ENCODE data around the gene KCNJ6.

Gene KCNJ6

GRCh38 chr21:37622755-37623154 is 293.5 kb downstream of the KCNJ6 start:
- H3K4me1 ChIP-seq (ENCODE audit: control insufficient read depth in 1 of 2, insufficient read depth in 1 of 2, low read depth in 1 of 2, low read length in 1 of 2), result no peaks in the 10 kb centered on the region
- H3K9me3 ChIP-seq, result no peaks in the 10 kb centered on the region
- H3K4me3 ChIP-seq (ENCODE audit: low read depth in 1 of 2, low read length in 1 of 2), result no peak overlapping the region
- H3K27me3 ChIP-seq, result peaks cover 7% of the 10 kb centered on the region
- TF ChIP-seq CTCF (IDR thresholded peaks at IDR 0.05), result no peak
- no peaks in the 10 kb centered on the region for H3K36me3 ChIP-seq
- no peak overlapping the region for H3K27ac ChIP-seq

- Histone ChIP-seq H3K27me3 (peaks cover 7% of the 10 kb centered on the region), H3K4me1 (ENCODE audit: control insufficient read depth in 1 of 2, insufficient read depth in 1 of 2, low read depth in 1 of 2, low read length in 1 of 2) (no peaks in the 10 kb centered on the region), H3K27ac (no peak overlapping the region), H3K9me3 (no peaks in the 10 kb centered on the region), H3K4me3 (ENCODE audit: low read depth in 1 of 2, low read length in 1 of 2) (no peak overlapping the region), H3K36me3 (no peaks in the 10 kb centered on the region)
- TF ChIP-seq CTCF (IDR thresholded peaks at IDR 0.05), result no peak
Observed at GRCh38 chr21:37620401-37620800, 295.9 kb downstream of the KCNJ6 start.

- H3K4me3 ChIP-seq (ENCODE audit: low read depth in 1 of 2, low read length in 1 of 2), result no peak overlapping the region
- no peak for TF ChIP-seq CTCF (IDR thresholded peaks at IDR 0.05)
- H3K27ac ChIP-seq, result no peak overlapping the region
- H3K4me1 ChIP-seq (ENCODE audit: control insufficient read depth in 1 of 2, insufficient read depth in 1 of 2, low read depth in 1 of 2, low read length in 1 of 2), result no peaks in the 10 kb centered on the region
- H3K27me3 ChIP-seq, result peaks cover 7% of the 10 kb centered on the region
- no peaks in the 10 kb centered on the region for H3K9me3 ChIP-seq
- H3K36me3 ChIP-seq, result no peaks in the 10 kb centered on the region
Observed at GRCh38 chr21:37619464-37619974, 296.7 kb downstream of the KCNJ6 start.

GRCh38 chr21:37618081-37618480 is 298.2 kb downstream of the KCNJ6 start:
- no peak overlapping the region for H3K27ac ChIP-seq
- no peaks in the 10 kb centered on the region for H3K9me3 ChIP-seq
- peaks cover 7% of the 10 kb centered on the region for H3K27me3 ChIP-seq
- no peaks in the 10 kb centered on the region for H3K36me3 ChIP-seq
- no peaks in the 10 kb centered on the region for H3K4me1 ChIP-seq (ENCODE audit: control insufficient read depth in 1 of 2, insufficient read depth in 1 of 2, low read depth in 1 of 2, low read length in 1 of 2)
- no peak for TF ChIP-seq CTCF (IDR thresholded peaks at IDR 0.05)
- H3K4me3 ChIP-seq (ENCODE audit: low read depth in 1 of 2, low read length in 1 of 2), result no peak overlapping the region

GRCh38 chr21:37615962-37616361 is 300.3 kb downstream of the KCNJ6 start:
- Histone ChIP-seq H3K4me3 (ENCODE audit: low read depth in 1 of 2, low read length in 1 of 2) (no peak overlapping the region), H3K27me3 (peaks cover 2% of the 10 kb centered on the region), H3K27ac (no peak overlapping the region), H3K9me3 (no peaks in the 10 kb centered on the region), H3K36me3 (no peaks in the 10 kb centered on the region), H3K4me1 (ENCODE audit: control insufficient read depth in 1 of 2, insufficient read depth in 1 of 2, low read depth in 1 of 2, low read length in 1 of 2) (no peaks in the 10 kb centered on the region)
- TF ChIP-seq CTCF (IDR thresholded peaks at IDR 0.05), result no peak
